ENCODE data around the gene CDC14B.

- TF ChIP-seq, protein P1, sequence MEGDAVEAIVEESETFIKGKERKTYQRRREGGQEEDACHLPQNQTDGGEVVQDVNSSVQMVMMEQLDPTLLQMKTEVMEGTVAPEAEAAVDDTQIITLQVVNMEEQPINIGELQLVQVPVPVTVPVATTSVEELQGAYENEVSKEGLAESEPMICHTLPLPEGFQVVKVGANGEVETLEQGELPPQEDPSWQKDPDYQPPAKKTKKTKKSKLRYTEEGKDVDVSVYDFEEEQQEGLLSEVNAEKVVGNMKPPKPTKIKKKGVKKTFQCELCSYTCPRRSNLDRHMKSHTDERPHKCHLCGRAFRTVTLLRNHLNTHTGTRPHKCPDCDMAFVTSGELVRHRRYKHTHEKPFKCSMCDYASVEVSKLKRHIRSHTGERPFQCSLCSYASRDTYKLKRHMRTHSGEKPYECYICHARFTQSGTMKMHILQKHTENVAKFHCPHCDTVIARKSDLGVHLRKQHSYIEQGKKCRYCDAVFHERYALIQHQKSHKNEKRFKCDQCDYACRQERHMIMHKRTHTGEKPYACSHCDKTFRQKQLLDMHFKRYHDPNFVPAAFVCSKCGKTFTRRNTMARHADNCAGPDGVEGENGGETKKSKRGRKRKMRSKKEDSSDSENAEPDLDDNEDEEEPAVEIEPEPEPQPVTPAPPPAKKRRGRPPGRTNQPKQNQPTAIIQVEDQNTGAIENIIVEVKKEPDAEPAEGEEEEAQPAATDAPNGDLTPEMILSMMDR (IDR thresholded peaks at IDR 0.05) = no peak
- TF ChIP-seq ZNF416 (CRISPR knock-in tag; IDR thresholded peaks at IDR 0.05) (no peak), E2F4 (CRISPR knock-in tag; IDR thresholded peaks at IDR 0.05; ENCODE audit: borderline replicate concordance, low read depth) (no peak), NR3C1 (CRISPR knock-in tag; conservative IDR thresholded peaks at IDR 0.05; ENCODE audit: low read depth) (no peak), CBFB (CRISPR knock-in tag; IDR thresholded peaks at IDR 0.05; ENCODE audit: low read depth) (no peak), ATF6 (CRISPR knock-in tag; IDR thresholded peaks at IDR 0.05) (no peak), MXD4 (CRISPR knock-in tag; IDR thresholded peaks at IDR 0.05; ENCODE audit: borderline replicate concordance) (no peak), TEAD4 (CRISPR knock-in tag; IDR thresholded peaks at IDR 0.05) (no peak)
- TF ChIP-seq, protein P2, sequence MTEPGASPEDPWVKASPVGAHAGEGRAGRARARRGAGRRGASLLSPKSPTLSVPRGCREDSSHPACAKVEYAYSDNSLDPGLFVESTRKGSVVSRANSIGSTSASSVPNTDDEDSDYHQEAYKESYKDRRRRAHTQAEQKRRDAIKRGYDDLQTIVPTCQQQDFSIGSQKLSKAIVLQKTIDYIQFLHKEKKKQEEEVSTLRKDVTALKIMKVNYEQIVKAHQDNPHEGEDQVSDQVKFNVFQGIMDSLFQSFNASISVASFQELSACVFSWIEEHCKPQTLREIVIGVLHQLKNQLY (CRISPR knock-in tag; IDR thresholded peaks at IDR 0.05) = no peak
Observed at GRCh38 chr9:96551403-96551802, 68.2 kb downstream of the CDC14B start.
